CD4-positive, alpha-beta T cell treated with Interleukin-15 for 1 hour (primary cell): Measurements from ENCODE around the gene TSC22D4.
"Not testable (repeated sequence)": the region's sequence is repeated elsewhere in the genome, so short reads cannot be mapped to it uniquely, and the experiment has no call there.

Experiments used
- DNase-seq: peaks from one replicate; pipeline ENCODE4 v3.0.0-alpha.2; 2020

The TSC22D4 gene

GRCh38 chr7:100441641-100442535 is 37.1 kb downstream of the TSC22D4 start:
- DNase-seq = no peak

GRCh38 chr7:100439244-100439643 is 39.8 kb downstream of the TSC22D4 start:
- not testable (repeated sequence) for DNase-seq

GRCh38 chr7:100438731-100439130 is 40.3 kb downstream of the TSC22D4 start:
- DNase-seq = not testable (repeated sequence)

- DNase-seq = no peak
Observed at GRCh38 chr7:100438172-100438571, 40.8 kb downstream of the TSC22D4 start.

- no peak for DNase-seq
Observed at GRCh38 chr7:100437150-100438100, 41.6 kb downstream of the TSC22D4 start.

- DNase-seq = peak; percentile 47
Observed at GRCh38 chr7:100435401-100436304, 43.4 kb downstream of the TSC22D4 start.

GRCh38 chr7:100434297-100435144 is 44.5 kb downstream of the TSC22D4 start:
- no peak for DNase-seq

GRCh38 chr7:100433592-100434296 is 45.3 kb downstream of the TSC22D4 start:
- DNase-seq = no peak

- no peak for DNase-seq
Observed at GRCh38 chr7:100433276-100433591, 45.8 kb downstream of the TSC22D4 start.

GRCh38 chr7:100432621-100433275 is 46.3 kb downstream of the TSC22D4 start:
- DNase-seq = no peak

GRCh38 chr7:100432053-100432452 is 47.0 kb downstream of the TSC22D4 start:
- no peak for DNase-seq

GRCh38 chr7:100431286-100431735 is 47.7 kb downstream of the TSC22D4 start:
- DNase-seq = no peak

GRCh38 chr7:100430493-100431285 is 48.3 kb downstream of the TSC22D4 start:
- peak; percentile 63 for DNase-seq

GRCh38 chr7:100429637-100430492 is 49.1 kb downstream of the TSC22D4 start, which contains the start of gene MEPCE:
TSS of gene MEPCE (plus strand) at chr7:100429831. CDS start at chr7:100430019, 188 bp downstream.
- peak; percentile 95 for DNase-seq

GRCh38 chr7:100428967-100429636 is 49.9 kb downstream of the TSC22D4 start:
- peak; percentile 100 for DNase-seq

GRCh38 chr7:100428199-100428966 is 50.6 kb downstream of the TSC22D4 start, which contains the start of gene ZCWPW1:
TSS of gene ZCWPW1 (minus strand) at chr7:100428703. CDS start at chr7:100420649, 8,054 bp downstream.
- DNase-seq = peak; percentile 98

- DNase-seq = no peak
Observed at GRCh38 chr7:100427762-100428198, 51.2 kb downstream of the TSC22D4 start.
